Naive thymus-derived CD8-positive, alpha-beta T cell (primary cell): ENCODE data around the gene PCDH15. TPM values are rescaled to one million over a fixed set of nuclear protein-coding genes. Genes with fewer than 3 reads are reported as not detected.

Experiments used
- ATAC-seq, 2 donors: fragments of 150-1000 bp; cut with Tn5 transposase in 1 of 2; sonication (Bioruptor Pico), chemical (Tn5 transposase) in 1 of 2; 1 replicate in 1 of 2; 2 replicates in 1 of 2; pipeline ENCODE4 v1.10.0; 2021; ENCODE audit warnings: mild to moderate bottlenecking in 2 of 2, moderate library complexity in 2 of 2
- POLR2A ChIA-PET: fragments of 350-600 bp; sonication (Branson Sonifier 250); formaldehyde crosslinking; loops from one replicate; lab custom pipeline; 2021; ENCODE audit warnings: antibody characterized with exemption; lab: Charles Lee
- DNase-seq, 10 donors: peaks; one replicate each; pipeline versions ENCODE4 v3.0.0 to v3.0.0-alpha.2; 2020 to 2022
- H3K27ac Mint-ChIP-seq, 10 donors: one replicate each; pipeline ENCODE4 v1.8.0; 2020 to 2022; ENCODE audit warnings: mild to moderate bottlenecking in 10 of 10, mixed read lengths in 10 of 10, moderate library complexity in 4 of 10, inconsistent platforms in 1 of 10
- H3K27me3 Mint-ChIP-seq, 5 donors: one replicate each; pipeline ENCODE4 v1.8.0; 2021 to 2022; ENCODE audit warnings: mixed read lengths in 5 of 5
- H3K36me3 Mint-ChIP-seq, 3 donors: one replicate each; pipeline ENCODE4 v1.8.0; 2020 to 2022; ENCODE audit warnings: mixed read lengths in 3 of 3, mild to moderate bottlenecking in 2 of 3, inconsistent platforms in 1 of 3
- H3K4me1 Mint-ChIP-seq, 4 donors: one replicate each; pipeline ENCODE4 v1.8.0; 2021 to 2022; ENCODE audit warnings: mixed read lengths in 4 of 4
- H3K4me3 Mint-ChIP-seq, 10 donors: one replicate each; pipeline ENCODE4 v1.8.0; 2020 to 2022; ENCODE audit warnings: mild to moderate bottlenecking in 10 of 10, mixed read lengths in 10 of 10, moderate library complexity in 6 of 10, inconsistent platforms in 1 of 10
- H3K9me3 Mint-ChIP-seq, 9 donors: one replicate each; pipeline ENCODE4 v1.8.0; 2020 to 2022; ENCODE audit warnings: mixed read lengths in 9 of 9, mild to moderate bottlenecking in 3 of 9, inconsistent platforms in 1 of 9, moderate library complexity in 1 of 9
- polyA plus RNA-seq, 3 donors: library from polyadenylated mRNA; unstranded; fragments of 300-500 nt; fragmentation: Illumina TruSeq; gene quantifications; one replicate each; pipeline ENCODE4 v1.2.3, GENCODE V29; 2021
- total RNA-seq, 8 experiments: library from RNA in 2 of 8; stranded (reverse) in 2 of 8; gene quantifications; one replicate each; pipeline ENCODE4 v1.2.3 and lab custom pipeline; 2021 to 2026

Gene PCDH15
- not detected for total RNA-seq
- not detected for polyA plus RNA-seq
- 0 to 0.09 (median 0) reads per million in 6 experiments for total RNA-seq (lab: John Stamatoyannopoulos, UW)

- no peaks in the 10 kb centered on the region for H3K36me3 Mint-ChIP-seq
- ATAC-seq (no peak), DNase-seq (no peak)
- H3K9me3 Mint-ChIP-seq, result peaks cover 0 to 20% (median 7%) of the 10 kb centered on the region in 9 donors
- no peak within 1 kb of the TSS for H3K27ac Mint-ChIP-seq
- H3K4me3 Mint-ChIP-seq, result no peak within 1 kb of the TSS
- POLR2A ChIA-PET, result no interaction called here
- H3K27me3 Mint-ChIP-seq, result no peaks in the 10 kb centered on the region
- H3K4me1 Mint-ChIP-seq, result no peaks in the 10 kb centered on the region
Measured at GRCh38 chr10:54800741-54801421, at the start of gene PCDH15. TSS of gene PCDH15 (minus strand) at chr10:54801231. CDS start at chr10:54664262, 136,969 bp downstream.

- Mint-ChIP-seq H3K36me3 (no peaks in the 10 kb centered on the region), H3K4me3 (no peak overlapping the region), H3K4me1 (no peaks in the 10 kb centered on the region), H3K27me3 (no peaks in the 10 kb centered on the region), H3K27ac (no peak overlapping the region), H3K9me3 (peaks cover 0 to 12% (median 5%) of the 10 kb centered on the region in 9 donors)
- ATAC-seq, result no peak
- DNase-seq, result no peak
- POLR2A ChIA-PET, result no interaction called here
Measured at GRCh38 chr10:54843932-54844331, 42.9 kb upstream of the PCDH15 start.

GRCh38 chr10:54843085-54843646 is 42.1 kb upstream of the PCDH15 start:
- DNase-seq (no peak), ATAC-seq (no peak)
- Mint-ChIP-seq H3K9me3 (peaks cover 0 to 12% (median 5%) of the 10 kb centered on the region in 9 donors), H3K27me3 (no peaks in the 10 kb centered on the region), H3K4me1 (no peaks in the 10 kb centered on the region), H3K36me3 (no peaks in the 10 kb centered on the region), H3K27ac (no peak overlapping the region), H3K4me3 (no peak overlapping the region)
- POLR2A ChIA-PET, result no interaction called here

- Mint-ChIP-seq H3K27ac (no peak overlapping the region), H3K4me1 (no peaks in the 10 kb centered on the region), H3K27me3 (no peaks in the 10 kb centered on the region), H3K4me3 (no peak overlapping the region), H3K9me3 (peaks cover 2 to 24% (median 12%) of the 10 kb centered on the region in 9 donors), H3K36me3 (no peaks in the 10 kb centered on the region)
- ATAC-seq (no peak), DNase-seq (no peak)
- POLR2A ChIA-PET, result no interaction called here
Measured at GRCh38 chr10:54837479-54837878, 36.4 kb upstream of the PCDH15 start.

- Mint-ChIP-seq H3K27me3 (no peaks in the 10 kb centered on the region), H3K36me3 (no peaks in the 10 kb centered on the region), H3K27ac (no peak overlapping the region), H3K4me1 (no peaks in the 10 kb centered on the region), H3K4me3 (no peak overlapping the region), H3K9me3 (peaks cover 0 to 23% (median 9%) of the 10 kb centered on the region in 9 donors)
- POLR2A ChIA-PET, result no interaction called here
- DNase-seq (no peak), ATAC-seq (no peak)
Measured at GRCh38 chr10:54833029-54833428, 32.0 kb upstream of the PCDH15 start.

GRCh38 chr10:54826994-54827560 is 26.0 kb upstream of the PCDH15 start:
- POLR2A ChIA-PET, result no interaction called here
- H3K27me3 Mint-ChIP-seq, result no peaks in the 10 kb centered on the region

GRCh38 chr10:54815583-54815982 is 14.6 kb upstream of the PCDH15 start:
- Mint-ChIP-seq H3K36me3 (peaks cover 0 to 5% (median 0%) of the 10 kb centered on the region in 3 donors), H3K27me3 (no peaks in the 10 kb centered on the region), H3K9me3 (peaks cover 0 to 23% (median 5%) of the 10 kb centered on the region in 9 donors), H3K27ac (no peak overlapping the region), H3K4me1 (no peaks in the 10 kb centered on the region), H3K4me3 (no peak overlapping the region)
- ATAC-seq, result no peak
- no peak for DNase-seq
- POLR2A ChIA-PET, result no interaction called here

More at GRCh38 chr10:54826994-54827560, 26.0 kb upstream of the PCDH15 start:
- Mint-ChIP-seq H3K36me3 (no peaks in the 10 kb centered on the region), H3K27ac (no peak overlapping the region), H3K9me3 (peaks cover 0 to 10% (median 0%) of the 10 kb centered on the region in 9 donors), H3K4me1 (no peaks in the 10 kb centered on the region), H3K4me3 (no peak overlapping the region)
- DNase-seq (no peak), ATAC-seq (no peak)

- Mint-ChIP-seq H3K4me1 (no peaks in the 10 kb centered on the region), H3K27me3 (no peaks in the 10 kb centered on the region), H3K9me3 (peaks cover 0 to 11% (median 5%) of the 10 kb centered on the region in 9 donors), H3K4me3 (no peak overlapping the region), H3K27ac (no peak overlapping the region), H3K36me3 (peaks cover 0 to 5% (median 0%) of the 10 kb centered on the region in 3 donors)
- POLR2A ChIA-PET, result no interaction called here
- no peak for DNase-seq
- no peak for ATAC-seq
Measured at GRCh38 chr10:54808186-54808935, 7.3 kb upstream of the PCDH15 start.

- H3K27ac Mint-ChIP-seq, result no peak overlapping the region
- H3K4me3 Mint-ChIP-seq, result no peak overlapping the region
- DNase-seq, result no peak
- peaks cover 0 to 24% (median 7%) of the 10 kb centered on the region in 9 donors for H3K9me3 Mint-ChIP-seq
- no peak for ATAC-seq
- POLR2A ChIA-PET, result no interaction called here
- H3K36me3 Mint-ChIP-seq, result no peaks in the 10 kb centered on the region
- H3K4me1 Mint-ChIP-seq, result no peaks in the 10 kb centered on the region
- no peaks in the 10 kb centered on the region for H3K27me3 Mint-ChIP-seq
Measured at GRCh38 chr10:54799506-54799905, 1.5 kb downstream of the PCDH15 start.

- Mint-ChIP-seq H3K36me3 (no peaks in the 10 kb centered on the region), H3K9me3 (peaks cover 0 to 16% (median 4%) of the 10 kb centered on the region in 9 donors), H3K4me1 (no peaks in the 10 kb centered on the region), H3K27ac (no peak overlapping the region), H3K27me3 (no peaks in the 10 kb centered on the region), H3K4me3 (no peak overlapping the region)
- no peak for DNase-seq
- POLR2A ChIA-PET, result no interaction called here
- ATAC-seq, result no peak
Measured at GRCh38 chr10:54797636-54798321, 3.3 kb downstream of the PCDH15 start.

- POLR2A ChIA-PET, result no interaction called here
- Mint-ChIP-seq H3K4me1 (no peaks in the 10 kb centered on the region), H3K27me3 (no peaks in the 10 kb centered on the region), H3K36me3 (no peaks in the 10 kb centered on the region), H3K4me3 (no peak overlapping the region), H3K9me3 (peaks cover 0 to 16% (median 4%) of the 10 kb centered on the region in 9 donors), H3K27ac (no peak overlapping the region)
- DNase-seq (no peak), ATAC-seq (no peak)
Measured at GRCh38 chr10:54796881-54797280, 4.2 kb downstream of the PCDH15 start.

- no peaks in the 10 kb centered on the region for H3K27me3 Mint-ChIP-seq
- H3K27ac Mint-ChIP-seq, result no peak overlapping the region
- H3K4me3 Mint-ChIP-seq, result no peak overlapping the region
- peaks cover 0 to 17% (median 3%) of the 10 kb centered on the region in 9 donors for H3K9me3 Mint-ChIP-seq
- ATAC-seq (no peak), DNase-seq (no peak)
- H3K4me1 Mint-ChIP-seq, result no peaks in the 10 kb centered on the region
- H3K36me3 Mint-ChIP-seq, result no peaks in the 10 kb centered on the region
- POLR2A ChIA-PET, result no interaction called here
Measured at GRCh38 chr10:54776622-54777021, 24.4 kb downstream of the PCDH15 start.
